HEK293T (cell line): ENCODE measurements around the gene ABI3BP.

Experiments used
- ELF4 ChIP-seq: fragments of 450-650 bp; IDR thresholded peaks from 2 replicates; pipeline ENCODE4 v1.6.1; 2017; ENCODE audit warnings: antibody characterized with exemption
- FOXA1 ChIP-seq: fragments of 450-650 bp; IDR thresholded peaks from 2 replicates; pipeline ENCODE4 v1.6.1; 2016; ENCODE audit warnings: mild to moderate bottlenecking
- FOXM1 ChIP-seq: fragments of 450-650 bp; IDR thresholded peaks from 2 replicates; pipeline ENCODE4 v1.6.1; 2017; ENCODE audit warnings: mild to moderate bottlenecking, borderline replicate concordance
- NFRKB ChIP-seq: fragments of 450-650 bp; IDR thresholded peaks from 2 replicates; pipeline ENCODE4 v1.6.1; 2016; ENCODE audit warnings: mild to moderate bottlenecking, moderate library complexity
- SUZ12 ChIP-seq: fragments of 450-650 bp; IDR thresholded peaks from 2 replicates; pipeline ENCODE4 v1.6.1; 2016; ENCODE audit warnings: mild to moderate bottlenecking
- TARDBP ChIP-seq: fragments of 450-650 bp; IDR thresholded peaks from 2 replicates; pipeline ENCODE4 v1.6.1; 2016
- ZNF384 ChIP-seq: fragments of 450-650 bp; IDR thresholded peaks from 2 replicates; pipeline ENCODE4 v1.6.1; 2016

DNA sequence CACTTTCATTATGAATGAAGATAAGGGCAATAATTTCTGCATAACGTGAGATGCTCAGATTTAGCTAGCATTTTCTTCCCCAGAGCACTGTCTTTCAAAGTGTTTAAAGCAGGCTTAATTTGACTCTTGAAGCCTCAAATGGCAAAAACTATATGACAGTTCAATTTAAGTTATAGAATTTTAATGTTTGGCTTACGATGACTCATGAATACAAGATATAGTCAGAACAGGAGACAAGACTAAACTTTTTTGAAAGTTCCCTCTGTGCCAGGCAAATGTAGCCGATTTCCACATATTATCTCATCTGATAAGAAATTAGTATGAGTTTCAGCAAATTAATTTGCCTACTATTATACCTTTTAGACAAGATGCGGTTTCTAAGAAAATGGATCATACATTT is 19.6 kb downstream of the ABI3BP start:
- TF ChIP-seq FOXM1, result no peak
- no peak for TF ChIP-seq TARDBP
- TF ChIP-seq FOXA1, result no peak
- no peak for TF ChIP-seq NFRKB
- no peak for TF ChIP-seq ZNF384
- TF ChIP-seq SUZ12, result no peak
- TF ChIP-seq ELF4, result no peak
